Bone marrow (tissue), 2 donors: ENCODE results near the gene SPO11.
"Not testable (repeated sequence)": the region's sequence is repeated elsewhere in the genome, so short reads cannot be mapped to it uniquely, and the experiment has no call there.

ENCODE experiments used
- DNase-seq, 2 donors: peaks; one replicate each; lab custom pipeline; 2025; lab: John Stamatoyannopoulos, UW

Gene SPO11

GRCh38 chr20:57341663-57342062 is 12.1 kb downstream of the SPO11 start:
- no peak for DNase-seq

- DNase-seq = no peak
Observed at GRCh38 chr20:57342829-57343228, 13.2 kb downstream of the SPO11 start.

- peak in 1 of 2 donors; percentile 63 for DNase-seq
Observed at GRCh38 chr20:57346477-57346876, 16.9 kb downstream of the SPO11 start.

GRCh38 chr20:57347393-57347792 is 17.8 kb downstream of the SPO11 start:
- no peak for DNase-seq

DNA sequence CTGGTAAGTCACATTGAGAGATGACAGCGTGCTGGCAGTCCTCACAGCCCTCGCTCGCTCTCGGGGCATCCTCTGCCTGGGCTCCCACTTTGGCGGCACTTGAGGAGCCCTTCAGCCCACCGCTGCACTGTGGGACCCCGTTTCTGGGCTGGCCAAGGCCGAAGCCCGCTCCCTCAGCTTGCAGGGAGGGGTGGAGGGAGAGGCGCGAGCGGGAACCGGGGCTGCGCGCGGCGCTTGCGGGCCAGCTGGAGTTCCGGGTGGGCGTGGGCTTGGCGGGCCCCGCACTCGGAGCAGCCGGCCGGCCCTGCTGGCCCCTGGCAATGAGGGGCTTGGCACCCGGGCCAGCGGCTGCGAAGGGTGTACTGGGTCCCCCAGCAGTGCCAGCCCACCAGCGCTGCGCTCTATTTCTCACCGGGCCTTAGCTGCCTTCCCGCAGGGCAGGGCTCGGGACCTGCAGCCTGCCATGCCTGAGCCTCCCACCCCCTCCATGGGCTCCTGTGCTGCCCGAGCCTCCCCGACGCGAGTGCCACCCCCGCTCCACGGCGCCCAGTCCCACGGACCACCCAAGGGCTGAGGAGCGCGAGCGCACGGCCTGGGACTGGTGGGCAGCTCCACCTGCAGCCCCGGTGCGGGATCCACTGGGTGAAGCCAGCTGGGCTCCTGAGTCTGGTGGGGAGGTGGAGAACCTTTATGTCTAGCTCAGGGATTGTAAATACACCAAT is 18.8 kb downstream of the SPO11 start:
- not testable (repeated sequence) for DNase-seq

DNA sequence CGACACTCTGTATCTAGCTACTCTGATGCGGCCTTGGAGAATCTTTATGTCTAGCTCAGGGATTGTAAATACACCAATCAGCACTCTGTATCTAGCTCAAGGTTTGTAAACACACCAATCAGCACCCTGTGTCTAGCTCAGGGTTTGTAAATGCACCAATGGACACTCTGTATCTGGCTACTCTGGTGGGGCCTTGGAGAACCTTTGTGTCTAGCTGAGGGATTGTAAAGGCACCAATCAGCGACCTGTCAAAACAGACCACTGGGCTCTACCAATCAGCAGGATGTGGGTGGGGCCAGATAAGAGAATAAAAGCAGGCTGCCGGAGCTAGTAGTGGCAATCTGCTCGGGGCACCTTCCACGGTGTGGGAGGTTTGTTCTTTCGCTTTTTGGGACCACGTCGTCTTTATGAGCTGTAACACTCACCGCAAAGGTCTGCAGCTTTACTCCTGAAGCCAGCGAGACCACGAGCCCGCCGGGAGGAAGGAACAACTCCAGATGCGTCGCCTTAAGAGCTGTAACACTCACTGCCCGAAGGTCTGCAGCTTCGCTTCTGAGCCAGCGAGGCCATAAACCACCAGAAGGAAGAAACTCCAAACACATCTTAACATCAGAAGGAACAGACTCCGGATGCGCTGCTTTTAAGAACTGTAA is 19.4 kb downstream of the SPO11 start:
- DNase-seq = not testable (repeated sequence)

- no peak for DNase-seq
Observed at GRCh38 chr20:57350081-57350710, 20.6 kb downstream of the SPO11 start.

DNA sequence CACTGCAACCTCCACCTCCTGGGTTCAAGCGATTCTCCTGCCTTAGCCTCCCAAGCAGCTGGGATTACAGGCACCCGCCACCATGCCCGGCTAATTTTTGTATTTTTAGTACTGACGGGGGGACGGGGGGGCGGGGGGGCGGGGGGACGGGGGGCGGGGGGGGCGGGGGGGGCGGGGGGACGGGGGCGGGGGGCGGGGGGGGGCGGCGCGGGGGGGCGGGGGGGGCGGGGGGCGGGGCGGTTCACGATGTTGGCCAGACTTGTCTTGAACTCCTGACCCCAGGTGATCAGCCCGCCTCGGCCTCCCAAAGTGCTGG is 21.1 kb downstream of the SPO11 start:
- not testable (repeated sequence) for DNase-seq

DNA sequence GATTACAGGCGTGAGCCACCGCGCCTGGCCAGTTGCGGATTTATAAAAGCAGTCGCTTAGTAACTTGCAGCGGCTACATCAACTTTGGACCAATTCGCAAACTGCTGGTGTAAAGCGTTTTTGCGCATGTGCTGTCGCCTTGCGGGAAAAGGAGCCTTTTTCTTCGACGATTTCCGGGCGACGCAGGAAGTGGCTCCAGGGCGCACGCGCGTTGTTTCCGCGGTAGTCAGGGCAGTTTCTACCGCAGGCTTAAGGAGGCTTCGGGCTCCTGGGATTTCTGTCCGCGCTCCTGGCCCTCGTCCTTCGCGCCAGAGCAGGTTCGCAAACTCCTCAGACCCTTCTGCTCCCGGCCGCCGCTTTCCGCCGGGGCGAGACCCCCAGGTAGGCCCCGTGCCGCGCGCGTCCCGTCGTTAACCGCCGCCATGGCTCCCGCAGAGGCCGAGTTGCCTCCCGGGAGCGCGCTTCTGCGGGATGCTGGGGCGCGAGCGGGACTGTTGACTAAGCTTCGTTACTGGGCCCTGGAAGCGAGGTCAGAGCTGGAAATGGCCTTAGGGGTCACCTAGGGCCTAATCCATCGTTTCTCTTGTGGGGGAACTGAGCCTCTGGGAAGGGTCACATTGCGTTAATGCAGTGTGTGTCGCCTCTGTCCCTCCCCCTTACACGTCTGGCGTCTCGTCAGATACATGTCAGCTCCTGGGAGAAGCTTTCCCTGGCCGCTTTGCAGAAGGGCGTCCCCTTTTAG is 21.6 kb downstream of the SPO11 start, which contains the start of gene RAE1:
Gene RAE1, plus strand, starts transcription at position 214 of the 742 bp plus-strand sequence. CDS start 2,784 bp downstream, outside the sequence.
- DNase-seq = peak; percentile 82 to 86

DNA sequence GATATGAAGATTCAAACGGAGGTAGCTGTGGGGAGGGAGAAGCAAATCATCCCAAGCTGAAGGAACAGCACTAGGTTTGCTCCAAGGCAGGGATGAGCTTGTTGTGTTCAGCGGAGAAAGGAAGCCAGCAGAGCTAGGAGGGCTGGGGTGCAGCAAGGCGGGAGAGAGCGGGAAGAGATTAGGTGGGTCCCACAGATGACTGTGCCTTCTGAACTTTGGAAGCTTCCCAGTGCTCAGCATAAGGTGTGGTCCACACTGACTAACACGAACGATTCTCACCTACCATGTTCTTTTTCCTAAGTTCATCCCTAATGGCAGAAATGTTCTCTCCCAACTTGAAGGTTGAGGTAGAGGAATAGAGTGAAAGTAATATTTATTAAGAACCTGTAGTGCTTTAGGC is 22.7 kb downstream of the SPO11 start:
- DNase-seq = no peak

- no peak for DNase-seq
Observed at GRCh38 chr20:57353351-57353750, 23.7 kb downstream of the SPO11 start.

GRCh38 chr20:57361517-57361916 is 31.9 kb downstream of the SPO11 start:
- DNase-seq = no peak

- DNase-seq = no peak
Observed at GRCh38 chr20:57364451-57364850, 34.8 kb downstream of the SPO11 start.

DNA sequence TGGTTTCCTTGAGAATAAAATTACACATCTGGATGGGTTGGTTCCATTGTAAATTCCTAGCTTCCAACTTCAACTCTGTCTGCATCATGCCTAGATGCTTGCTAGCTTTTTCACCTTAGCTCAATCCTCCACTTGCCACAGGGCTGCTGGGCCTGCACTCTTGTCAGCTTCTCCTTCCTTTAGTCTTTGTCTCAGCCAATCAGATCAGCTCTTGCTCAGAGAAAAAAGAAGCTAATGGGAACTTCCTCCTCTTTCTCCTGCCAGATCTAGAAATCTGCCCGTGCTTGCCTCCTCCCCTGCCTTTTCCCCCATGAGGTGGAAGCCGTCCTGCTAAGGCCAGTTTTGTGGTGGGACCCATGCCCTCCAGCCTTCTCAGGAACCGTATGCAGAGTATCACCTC is 40.0 kb downstream of the SPO11 start:
- DNase-seq = no peak

GRCh38 chr20:57370316-57370715 is 40.7 kb downstream of the SPO11 start:
- DNase-seq = no peak

- DNase-seq = no peak
Observed at GRCh38 chr20:57371363-57371762, 41.8 kb downstream of the SPO11 start.

DNA sequence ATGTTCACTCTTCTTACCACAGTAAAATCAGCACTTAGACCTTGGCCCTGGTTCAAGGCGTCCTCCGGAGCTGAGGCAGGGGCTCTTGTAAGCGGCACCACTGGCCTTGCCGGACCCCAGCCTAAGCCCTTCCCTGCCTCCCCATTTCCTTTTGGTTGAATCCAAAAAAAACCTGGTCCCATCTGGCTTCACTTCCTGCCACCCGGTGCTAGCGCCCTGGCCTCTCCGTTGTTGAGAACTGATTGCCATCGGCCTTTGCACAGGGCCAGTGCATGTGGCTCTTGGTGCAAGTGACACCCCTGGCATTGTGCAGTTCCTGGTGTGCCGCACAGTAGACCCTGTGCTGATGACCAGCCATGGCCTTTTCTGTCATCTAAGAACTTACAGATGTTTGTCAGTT is 42.6 kb downstream of the SPO11 start:
- no peak for DNase-seq

- no peak for DNase-seq
Observed at GRCh38 chr20:57372581-57373350, 43.2 kb downstream of the SPO11 start.

GRCh38 chr20:57374343-57374930 is 44.8 kb downstream of the SPO11 start:
- no peak for DNase-seq

GRCh38 chr20:57374931-57375651 is 45.5 kb downstream of the SPO11 start:
- peak in 1 of 2 donors; percentile 26 for DNase-seq
